ENCODE results near the gene BMAL1. TPM values are rescaled to one million over a fixed set of nuclear protein-coding genes. Genes with fewer than 3 reads are reported as not detected.
"Not testable (repeated sequence)": the region's sequence is repeated elsewhere in the genome, so short reads cannot be mapped to it uniquely, and the experiment has no call there.

BMAL1 gene
- polyA plus RNA-seq, 2 donors = 9.1 to 9.2 TPM

GRCh38 chr11:13423372-13423771, 145.8 kb downstream of the BMAL1 start:
- Histone ChIP-seq H3K27ac (ENCODE audit: low read depth in 2 of 2, low read length in 1 of 2) (no peak overlapping the region), H3K27me3 (ENCODE audit: control insufficient read depth in 1 of 2, insufficient read depth in 2 of 2, low read length in 2 of 2) (no peaks in the 10 kb centered on the region), H3K4me3 (ENCODE audit: low read depth in 1 of 2, low read length in 2 of 2) (no peak overlapping the region), H3K4me1 (ENCODE audit: control insufficient read depth in 2 of 2, insufficient read depth in 2 of 2, low read length in 1 of 2) (no peaks in the 10 kb centered on the region), H3K36me3 (ENCODE audit: control insufficient read depth in 2 of 2, insufficient read depth in 2 of 2, low read length in 1 of 2) (no peaks in the 10 kb centered on the region), H3K9me3 (ENCODE audit: control insufficient read depth in 2 of 2, insufficient read depth in 1 of 2, low read depth in 1 of 2, low read length in 1 of 2) (no peaks in the 10 kb centered on the region)
- WGBS, 2 donors = 69 to 83% methylated on average over 6 of the region's 6 CpGs

GRCh38 chr11:13427440-13427839, 149.8 kb downstream of the BMAL1 start:
- H3K36me3 ChIP-seq (ENCODE audit: control insufficient read depth in 2 of 2, insufficient read depth in 2 of 2, low read length in 1 of 2) = no peaks in the 10 kb centered on the region
- H3K9me3 ChIP-seq (ENCODE audit: control insufficient read depth in 2 of 2, insufficient read depth in 1 of 2, low read depth in 1 of 2, low read length in 1 of 2) = no peaks in the 10 kb centered on the region
- no peaks in the 10 kb centered on the region for H3K4me1 ChIP-seq (ENCODE audit: control insufficient read depth in 2 of 2, insufficient read depth in 2 of 2, low read length in 1 of 2)
- H3K4me3 ChIP-seq (ENCODE audit: low read depth in 1 of 2, low read length in 2 of 2) = no peak overlapping the region
- H3K27ac ChIP-seq (ENCODE audit: low read depth in 2 of 2, low read length in 1 of 2) = no peak overlapping the region
- H3K27me3 ChIP-seq (ENCODE audit: control insufficient read depth in 1 of 2, insufficient read depth in 2 of 2, low read length in 2 of 2) = no peaks in the 10 kb centered on the region

GRCh38 chr11:13429288-13429687, 151.7 kb downstream of the BMAL1 start:
- Histone ChIP-seq H3K27ac (ENCODE audit: low read depth in 2 of 2, low read length in 1 of 2) (no peak overlapping the region), H3K27me3 (ENCODE audit: control insufficient read depth in 1 of 2, insufficient read depth in 2 of 2, low read length in 2 of 2) (no peaks in the 10 kb centered on the region), H3K9me3 (ENCODE audit: control insufficient read depth in 2 of 2, insufficient read depth in 1 of 2, low read depth in 1 of 2, low read length in 1 of 2) (no peaks in the 10 kb centered on the region), H3K4me1 (ENCODE audit: control insufficient read depth in 2 of 2, insufficient read depth in 2 of 2, low read length in 1 of 2) (no peaks in the 10 kb centered on the region), H3K36me3 (ENCODE audit: control insufficient read depth in 2 of 2, insufficient read depth in 2 of 2, low read length in 1 of 2) (no peaks in the 10 kb centered on the region), H3K4me3 (ENCODE audit: low read depth in 1 of 2, low read length in 2 of 2) (no peak overlapping the region)
- 100% methylated on average over 1 of the region's 1 CpG for WGBS, 2 donors

- Histone ChIP-seq H3K4me3 (ENCODE audit: low read depth in 1 of 2, low read length in 2 of 2) (no peak overlapping the region), H3K27me3 (ENCODE audit: control insufficient read depth in 1 of 2, insufficient read depth in 2 of 2, low read length in 2 of 2) (no peaks in the 10 kb centered on the region), H3K4me1 (ENCODE audit: control insufficient read depth in 2 of 2, insufficient read depth in 2 of 2, low read length in 1 of 2) (no peaks in the 10 kb centered on the region), H3K36me3 (ENCODE audit: control insufficient read depth in 2 of 2, insufficient read depth in 2 of 2, low read length in 1 of 2) (no peaks in the 10 kb centered on the region), H3K9me3 (ENCODE audit: control insufficient read depth in 2 of 2, insufficient read depth in 1 of 2, low read depth in 1 of 2, low read length in 1 of 2) (no peaks in the 10 kb centered on the region), H3K27ac (ENCODE audit: low read depth in 2 of 2, low read length in 1 of 2) (no peak overlapping the region)
- 93 to 98% methylated on average over 3 of the region's 3 CpGs for WGBS, 2 donors
These were observed 152.2 kb downstream of the BMAL1 start for GRCh38 chr11:13429836-13430235.

GRCh38 chr11:13433437-13433836, 155.8 kb downstream of the BMAL1 start:
- 91 to 92% methylated on average over 2 of the region's 2 CpGs for WGBS, 2 donors
- H3K4me1 ChIP-seq (ENCODE audit: control insufficient read depth in 2 of 2, insufficient read depth in 2 of 2, low read length in 1 of 2) = no peaks in the 10 kb centered on the region
- no peaks in the 10 kb centered on the region for H3K36me3 ChIP-seq (ENCODE audit: control insufficient read depth in 2 of 2, insufficient read depth in 2 of 2, low read length in 1 of 2)
- H3K9me3 ChIP-seq (ENCODE audit: control insufficient read depth in 2 of 2, insufficient read depth in 1 of 2, low read depth in 1 of 2, low read length in 1 of 2) = no peaks in the 10 kb centered on the region
- no peak overlapping the region for H3K27ac ChIP-seq (ENCODE audit: low read depth in 2 of 2, low read length in 1 of 2)
- H3K27me3 ChIP-seq (ENCODE audit: control insufficient read depth in 1 of 2, insufficient read depth in 2 of 2, low read length in 2 of 2) = no peaks in the 10 kb centered on the region
- no peak overlapping the region for H3K4me3 ChIP-seq (ENCODE audit: low read depth in 1 of 2, low read length in 2 of 2)

GRCh38 chr11:13434247-13435205, 156.9 kb downstream of the BMAL1 start:
- no peaks in the 10 kb centered on the region for H3K36me3 ChIP-seq (ENCODE audit: control insufficient read depth in 2 of 2, insufficient read depth in 2 of 2, low read length in 1 of 2)
- H3K9me3 ChIP-seq (ENCODE audit: control insufficient read depth in 2 of 2, insufficient read depth in 1 of 2, low read depth in 1 of 2, low read length in 1 of 2) = no peaks in the 10 kb centered on the region
- no peaks in the 10 kb centered on the region for H3K4me1 ChIP-seq (ENCODE audit: control insufficient read depth in 2 of 2, insufficient read depth in 2 of 2, low read length in 1 of 2)
- H3K4me3 ChIP-seq (ENCODE audit: low read depth in 1 of 2, low read length in 2 of 2) = no peak overlapping the region
- WGBS, 2 donors = 84 to 88% methylated on average over 6 of the region's 6 CpGs
- peak overlapping the region in 1 of 2 donors; percentile 21 for H3K27ac ChIP-seq (ENCODE audit: low read depth in 2 of 2, low read length in 1 of 2)
- no peaks in the 10 kb centered on the region for H3K27me3 ChIP-seq (ENCODE audit: control insufficient read depth in 1 of 2, insufficient read depth in 2 of 2, low read length in 2 of 2)

- H3K4me3 ChIP-seq (ENCODE audit: low read depth in 1 of 2, low read length in 2 of 2); H3K9me3 ChIP-seq (ENCODE audit: control insufficient read depth in 2 of 2, insufficient read depth in 1 of 2, low read depth in 1 of 2, low read length in 1 of 2); H3K27me3 ChIP-seq (ENCODE audit: control insufficient read depth in 1 of 2, insufficient read depth in 2 of 2, low read length in 2 of 2); H3K4me1 ChIP-seq (ENCODE audit: control insufficient read depth in 2 of 2, insufficient read depth in 2 of 2, low read length in 1 of 2); H3K36me3 ChIP-seq (ENCODE audit: control insufficient read depth in 2 of 2, insufficient read depth in 2 of 2, low read length in 1 of 2); H3K27ac ChIP-seq (ENCODE audit: low read depth in 2 of 2, low read length in 1 of 2): not testable (repeated sequence)
- WGBS, 2 donors = 90 to 92% methylated on average over 7 of the region's 7 CpGs
These were observed 159.2 kb downstream of the BMAL1 start for GRCh38 chr11:13436836-13437235.

Other genes with a start within 250 kb of the BMAL1 start
- 10 to 100 TPM; 16.1 to 24.9 TPM for gene BTBD10, start 185.4 kb downstream of the BMAL1 start, polyA plus RNA-seq
- not detected for gene PTH, start 218.2 kb downstream of the BMAL1 start, polyA plus RNA-seq

Measured in esophagus (tissue), 2 donors.